IPS-18a (cell line): ENCODE data around the gene WDR38.

ENCODE experiments used
- H3K27ac ChIP-seq: one replicate; pipeline ENCODE4 v1.5.1; 2013; ENCODE audit warnings: low read length
- H3K27me3 ChIP-seq: one replicate; pipeline ENCODE4 v1.6.1; 2013; ENCODE audit warnings: mild to moderate bottlenecking, low read length; ENCODE audit not compliant: control insufficient read depth, insufficient read depth
- H3K36me3 ChIP-seq: one replicate; pipeline ENCODE4 v1.6.1; 2013; ENCODE audit warnings: low read depth, low read length; ENCODE audit not compliant: control insufficient read depth
- H3K4me1 ChIP-seq: one replicate; pipeline ENCODE4 v1.6.1; 2013; ENCODE audit warnings: low read depth, low read length; ENCODE audit not compliant: control insufficient read depth
- H3K4me3 ChIP-seq: one replicate; pipeline ENCODE4 v1.5.1; 2013; ENCODE audit warnings: low read length
- H3K9ac ChIP-seq: one replicate; pipeline ENCODE4 v1.6.1; 2013; ENCODE audit warnings: mild to moderate bottlenecking, low read length, moderate library complexity
- H3K9me3 ChIP-seq: one replicate; pipeline ENCODE4 v1.6.1; 2013; ENCODE audit warnings: low read depth, low read length; ENCODE audit not compliant: control insufficient read depth

Gene WDR38

GRCh38 chr9:124894741-124895170 is 41.5 kb downstream of the WDR38 start:
- Histone ChIP-seq H3K4me1 (no peaks in the 10 kb centered on the region), H3K36me3 (no peaks in the 10 kb centered on the region), H3K4me3 (no peak overlapping the region), H3K27ac (no peak overlapping the region), H3K27me3 (no peaks in the 10 kb centered on the region), H3K9ac (no peak overlapping the region), H3K9me3 (no peaks in the 10 kb centered on the region)

- Histone ChIP-seq H3K4me3 (no peak overlapping the region), H3K4me1 (no peaks in the 10 kb centered on the region), H3K27ac (no peak overlapping the region), H3K9ac (no peak overlapping the region), H3K9me3 (no peaks in the 10 kb centered on the region), H3K36me3 (no peaks in the 10 kb centered on the region), H3K27me3 (no peaks in the 10 kb centered on the region)
Measured at GRCh38 chr9:124897570-124898460, 44.6 kb downstream of the WDR38 start.

- H3K4me1 ChIP-seq: no peaks in the 10 kb centered on the region
- no peaks in the 10 kb centered on the region for H3K9me3 ChIP-seq
- H3K27me3 ChIP-seq: no peaks in the 10 kb centered on the region
- no peak overlapping the region for H3K9ac ChIP-seq
- H3K36me3 ChIP-seq: no peaks in the 10 kb centered on the region
- H3K4me3 ChIP-seq: no peak overlapping the region
- H3K27ac ChIP-seq: no peak overlapping the region
Measured at GRCh38 chr9:124899845-124900244, 46.6 kb downstream of the WDR38 start.

GRCh38 chr9:124906966-124907365 is 53.7 kb downstream of the WDR38 start:
- H3K27ac ChIP-seq: no peak overlapping the region
- H3K9ac ChIP-seq: no peak overlapping the region
- no peaks in the 10 kb centered on the region for H3K9me3 ChIP-seq
- no peaks in the 10 kb centered on the region for H3K36me3 ChIP-seq
- no peaks in the 10 kb centered on the region for H3K4me1 ChIP-seq
- no peaks in the 10 kb centered on the region for H3K27me3 ChIP-seq
- no peak overlapping the region for H3K4me3 ChIP-seq
